Ascending aorta (tissue), 2 donors: ENCODE measurements around the gene NOSIP. TPM values are rescaled to one million over a fixed set of nuclear protein-coding genes. Genes with fewer than 3 reads are reported as not detected.

Experiments used
- DNase-seq, 2 donors: peaks; one replicate each; pipeline ENCODE4 v3.0.0-alpha.2; 2019; ENCODE audit warnings: low spot score in 2 of 2
- H3K27ac ChIP-seq, 2 donors: fragments of 200-600 bp; sonication (generic); one replicate each; pipeline ENCODE4 v1.5.1; 2016 to 2017; ENCODE audit warnings: mild to moderate bottlenecking in 1 of 2
- H3K27me3 ChIP-seq: fragments of 200-600 bp; sonication (generic); one replicate; pipeline ENCODE4 v1.5.1; 2017
- H3K36me3 ChIP-seq, 2 donors: fragments of 200-600 bp; sonication (generic); one replicate each; pipeline ENCODE4 v1.5.1; 2016
- H3K4me1 ChIP-seq, 2 donors: fragments of 200-600 bp; sonication (generic); one replicate each; pipeline ENCODE4 v1.5.1; 2016 to 2017; ENCODE audit warnings: mild to moderate bottlenecking in 1 of 2
- H3K4me3 ChIP-seq, 2 donors: fragments of 200-600 bp; sonication (generic); one replicate each; pipeline ENCODE4 v1.5.1; 2016 to 2017; ENCODE audit warnings: mild to moderate bottlenecking in 1 of 2
- H3K9me3 ChIP-seq, 2 donors: fragments of 200-600 bp; sonication (generic); one replicate each; pipeline ENCODE4 v1.5.1; 2016
- intact Hi-C: fragments of 100-400 bp; cut with DNase I; formaldehyde crosslinking; loops from one replicate; pipeline ENCODE4 v1.15.1; 2023
- total RNA-seq: library from RNA; depleted of rRNA; stranded (reverse); fragments of >200 nt; gene quantifications from one replicate; pipeline ENCODE4 v1.1.0, GENCODE V29; 2016
- TF ChIP-seq, protein P1 (sequence below), 3 experiments: fragments of 200-600 bp in 2 of 3; fragments of 450-650 bp in 1 of 3; sonication (generic) in 2 of 3; IDR thresholded peaks; one replicate each; pipeline ENCODE4 v1.5.1; 2016 to 2019; ENCODE audit warnings: antibody characterized with exemption in 3 of 3, mild to moderate bottlenecking in 1 of 3, moderate library complexity in 1 of 3

Gene NOSIP
- total RNA-seq, 1 donor from 2014 or later = 85.3 TPM

DNA sequence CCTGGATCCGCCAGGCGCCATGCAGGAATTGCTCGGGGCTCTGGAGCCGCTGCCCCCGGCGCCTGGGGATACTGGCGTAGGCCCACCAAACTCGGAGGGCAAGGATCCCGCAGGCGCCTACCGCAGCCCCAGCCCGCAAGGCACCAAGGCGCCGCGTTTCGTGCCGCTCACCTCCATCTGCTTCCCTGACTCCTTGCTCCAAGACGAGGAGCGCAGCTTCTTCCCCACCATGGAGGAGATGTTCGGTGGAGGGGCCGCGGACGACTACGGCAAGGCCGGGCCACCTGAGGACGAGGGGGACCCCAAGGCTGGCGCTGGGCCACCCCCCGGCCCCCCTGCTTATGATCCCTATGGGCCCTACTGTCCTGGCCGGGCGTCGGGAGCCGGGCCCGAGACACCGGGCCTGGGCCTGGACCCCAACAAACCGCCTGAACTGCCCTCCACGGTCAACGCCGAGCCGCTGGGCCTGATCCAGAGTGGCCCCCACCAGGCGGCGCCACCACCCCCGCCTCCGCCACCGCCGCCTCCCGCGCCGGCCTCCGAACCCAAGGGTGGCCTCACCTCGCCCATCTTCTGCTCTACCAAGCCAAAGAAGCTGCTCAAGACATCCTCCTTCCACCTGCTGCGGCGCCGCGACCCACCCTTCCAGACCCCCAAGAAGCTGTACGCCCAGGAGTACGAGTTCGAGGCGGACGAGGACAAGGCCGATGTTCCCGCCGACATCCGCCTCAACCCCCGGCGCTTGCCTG lies 16.8 kb upstream of the NOSIP start:
- H3K9me3 ChIP-seq = no peaks in the 10 kb centered on the region
- TF ChIP-seq, protein P1, sequence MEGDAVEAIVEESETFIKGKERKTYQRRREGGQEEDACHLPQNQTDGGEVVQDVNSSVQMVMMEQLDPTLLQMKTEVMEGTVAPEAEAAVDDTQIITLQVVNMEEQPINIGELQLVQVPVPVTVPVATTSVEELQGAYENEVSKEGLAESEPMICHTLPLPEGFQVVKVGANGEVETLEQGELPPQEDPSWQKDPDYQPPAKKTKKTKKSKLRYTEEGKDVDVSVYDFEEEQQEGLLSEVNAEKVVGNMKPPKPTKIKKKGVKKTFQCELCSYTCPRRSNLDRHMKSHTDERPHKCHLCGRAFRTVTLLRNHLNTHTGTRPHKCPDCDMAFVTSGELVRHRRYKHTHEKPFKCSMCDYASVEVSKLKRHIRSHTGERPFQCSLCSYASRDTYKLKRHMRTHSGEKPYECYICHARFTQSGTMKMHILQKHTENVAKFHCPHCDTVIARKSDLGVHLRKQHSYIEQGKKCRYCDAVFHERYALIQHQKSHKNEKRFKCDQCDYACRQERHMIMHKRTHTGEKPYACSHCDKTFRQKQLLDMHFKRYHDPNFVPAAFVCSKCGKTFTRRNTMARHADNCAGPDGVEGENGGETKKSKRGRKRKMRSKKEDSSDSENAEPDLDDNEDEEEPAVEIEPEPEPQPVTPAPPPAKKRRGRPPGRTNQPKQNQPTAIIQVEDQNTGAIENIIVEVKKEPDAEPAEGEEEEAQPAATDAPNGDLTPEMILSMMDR (IDR thresholded peaks at IDR 0.05) = no peak
- H3K4me3 ChIP-seq = no peak overlapping the region
- peaks cover 70 to 78% of the 10 kb centered on the region in 2 donors for H3K36me3 ChIP-seq
- no peaks in the 10 kb centered on the region for H3K27me3 ChIP-seq
- intact Hi-C loops = no loop called here
- no peak overlapping the region for H3K27ac ChIP-seq
- peaks cover 2 to 12% of the 10 kb centered on the region in 2 donors for H3K4me1 ChIP-seq
- no peak for DNase-seq

DNA sequence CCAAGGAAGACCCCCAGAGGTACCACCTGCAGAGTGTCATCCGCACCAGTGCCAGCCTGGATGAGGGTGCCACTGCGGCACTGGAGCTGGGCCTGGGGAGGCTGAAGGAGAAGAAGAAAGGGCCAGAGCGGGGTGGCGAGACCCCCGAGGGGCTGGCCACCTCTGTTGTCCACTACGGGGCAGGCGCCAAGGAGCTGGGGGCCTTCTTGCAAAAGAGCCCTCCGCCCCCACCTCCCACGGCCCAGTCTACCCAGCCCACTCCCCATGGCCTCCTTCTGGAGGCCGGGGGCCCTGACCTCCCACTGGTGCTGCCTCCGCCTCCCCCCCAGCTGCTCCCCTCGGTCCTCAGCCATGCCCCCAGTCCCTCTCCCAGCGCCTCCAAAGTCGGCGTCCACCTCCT lies 16.1 kb upstream of the NOSIP start:
- no peaks in the 10 kb centered on the region for H3K9me3 ChIP-seq
- H3K27me3 ChIP-seq = no peaks in the 10 kb centered on the region
- intact Hi-C loops = no loop called here
- no peak overlapping the region for H3K4me3 ChIP-seq
- H3K4me1 ChIP-seq = peaks cover 2 to 12% of the 10 kb centered on the region in 2 donors
- no peak for DNase-seq
- H3K27ac ChIP-seq = no peak overlapping the region
- TF ChIP-seq, protein P1 (IDR thresholded peaks at IDR 0.05) = no peak
- peaks cover 63 to 71% of the 10 kb centered on the region in 2 donors for H3K36me3 ChIP-seq

DNA sequence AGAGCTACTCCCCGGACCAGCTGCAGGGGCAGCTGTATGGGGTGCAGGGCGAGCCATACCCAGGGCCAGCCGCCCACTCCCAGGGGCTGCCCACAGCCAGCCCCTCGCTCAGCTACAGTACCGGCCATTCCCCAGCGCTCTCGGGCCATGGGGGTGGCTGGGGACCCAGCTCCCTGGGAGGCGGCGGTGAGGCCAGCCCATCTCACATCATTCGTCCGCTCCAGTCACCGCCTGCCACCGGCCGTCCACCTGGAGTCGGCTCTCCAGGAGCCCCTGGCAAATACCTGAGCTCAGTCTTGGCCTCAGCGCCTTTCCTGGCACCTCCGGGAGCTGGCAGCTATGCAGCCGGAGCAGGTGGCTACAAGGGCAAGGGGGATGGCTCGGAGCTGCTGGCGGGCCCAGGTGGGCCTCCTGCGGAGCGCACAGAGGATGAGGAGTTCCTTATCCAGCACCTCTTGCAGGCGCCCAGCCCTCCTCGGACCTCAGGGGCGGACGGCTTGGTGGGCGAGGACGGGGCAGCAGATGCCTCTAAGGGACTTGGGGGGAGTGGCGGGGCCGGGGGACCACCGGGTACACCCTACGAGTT lies 15.6 kb upstream of the NOSIP start:
- H3K36me3 ChIP-seq = peaks cover 58 to 66% of the 10 kb centered on the region in 2 donors
- no peaks in the 10 kb centered on the region for H3K27me3 ChIP-seq
- no peak for DNase-seq
- TF ChIP-seq, protein P1 (IDR thresholded peaks at IDR 0.05) = no peak
- H3K9me3 ChIP-seq = no peaks in the 10 kb centered on the region
- peaks cover 2 to 12% of the 10 kb centered on the region in 2 donors for H3K4me1 ChIP-seq
- H3K4me3 ChIP-seq = no peak overlapping the region
- no peak overlapping the region for H3K27ac ChIP-seq
- intact Hi-C loops = no loop called here

DNA sequence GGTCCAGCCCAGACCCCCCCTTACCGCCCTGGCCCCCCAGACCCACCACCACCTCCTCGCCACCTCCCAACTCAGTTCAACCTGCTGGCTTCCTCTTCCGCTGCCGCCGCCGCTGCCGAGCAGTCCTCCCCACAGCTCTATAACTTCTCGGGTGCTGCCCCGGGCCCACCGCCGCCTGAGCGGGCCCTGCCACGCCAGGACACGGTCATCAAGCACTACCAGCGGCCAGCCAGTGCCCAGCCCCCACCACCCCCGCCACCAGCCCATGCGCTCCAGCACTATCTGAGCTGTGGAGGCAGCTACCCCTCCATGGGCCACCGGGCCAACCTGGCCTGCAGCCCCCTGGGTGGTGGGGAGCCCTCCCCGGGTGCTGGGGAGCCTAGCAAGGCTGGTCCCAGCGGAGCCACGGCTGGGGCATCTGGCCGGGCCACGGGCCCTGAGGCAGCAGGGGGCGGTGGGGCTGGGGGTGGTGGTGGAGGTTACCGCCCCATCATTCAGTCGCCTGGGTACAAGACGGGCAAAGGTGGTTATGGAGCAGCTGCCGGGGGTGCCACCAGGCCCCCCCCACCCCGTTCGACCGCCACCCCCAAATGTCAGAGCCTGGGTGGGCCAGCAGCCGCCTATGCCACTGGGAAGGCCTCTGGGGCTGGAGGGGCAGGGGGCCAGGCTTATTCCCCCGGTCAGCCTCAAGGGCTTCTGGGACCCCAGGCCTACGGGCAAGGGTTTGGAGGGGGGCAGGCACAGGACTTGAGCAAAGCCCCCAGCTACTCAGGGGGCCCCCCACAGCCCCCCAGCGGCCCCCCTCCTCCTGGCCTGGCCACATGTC lies 14.8 kb upstream of the NOSIP start:
- no peak for DNase-seq
- Histone ChIP-seq H3K27ac (no peak overlapping the region), H3K36me3 (peaks cover 52 to 59% of the 10 kb centered on the region in 2 donors), H3K4me1 (peaks cover 2 to 12% of the 10 kb centered on the region in 2 donors), H3K4me3 (no peak overlapping the region), H3K9me3 (no peaks in the 10 kb centered on the region), H3K27me3 (no peaks in the 10 kb centered on the region)
- TF ChIP-seq, protein P1 (IDR thresholded peaks at IDR 0.05) = no peak
- intact Hi-C loops = loop anchor here (5.0 kb wide), 3 partner anchors 172 to 272 kb away; partner anchors contain the start of genes AP2A1, DKKL1, PNKP and TEAD2

DNA sequence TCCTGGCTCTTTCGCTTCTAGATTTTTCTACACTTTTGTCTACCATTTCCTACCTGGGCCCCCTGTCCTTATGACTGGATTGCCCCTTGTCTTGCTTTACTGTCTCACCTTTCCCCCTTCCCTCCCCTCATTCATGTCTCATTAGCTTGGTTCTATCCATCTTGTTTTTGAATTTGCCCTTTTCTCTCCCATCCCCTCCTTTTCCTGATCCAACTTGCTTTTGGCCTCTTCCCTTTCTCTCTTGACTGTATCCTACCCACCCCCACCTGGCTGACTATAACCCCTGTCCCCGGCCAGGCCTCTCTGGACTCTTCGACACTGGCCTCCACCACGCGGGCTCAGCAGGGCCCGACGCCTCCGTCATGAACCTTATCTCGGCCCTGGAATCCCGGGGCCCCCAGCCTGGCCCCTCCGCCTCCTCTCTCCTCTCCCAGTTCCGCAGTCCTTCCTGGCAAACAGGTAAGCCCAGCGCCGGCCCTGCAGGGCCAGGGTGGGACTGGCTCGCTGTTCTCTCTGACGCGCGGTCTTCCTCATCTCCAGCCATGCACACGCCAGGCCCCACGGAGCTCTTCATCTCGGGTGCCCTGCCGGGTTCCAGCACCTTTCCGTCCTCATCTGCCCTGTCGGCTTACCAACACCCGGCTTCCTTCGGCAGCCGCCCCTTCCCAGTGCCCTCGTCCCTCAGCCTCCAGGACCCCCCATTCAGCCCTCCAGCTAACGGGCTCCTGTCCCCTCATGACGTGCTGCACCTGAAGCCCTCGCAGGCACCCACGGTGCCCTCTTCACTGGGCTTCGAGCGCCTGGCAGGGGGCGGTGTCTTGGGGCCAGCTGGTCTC lies 14.0 kb upstream of the NOSIP start:
- Histone ChIP-seq H3K4me3 (peak overlapping the region; percentile 81 to 91), H3K27ac (peak overlapping the region; percentile 82 to 87), H3K27me3 (no peaks in the 10 kb centered on the region), H3K4me1 (peaks cover 2 to 12% of the 10 kb centered on the region in 2 donors), H3K36me3 (peaks cover 44 to 50% of the 10 kb centered on the region in 2 donors), H3K9me3 (no peaks in the 10 kb centered on the region)
- DNase-seq = no peak
- TF ChIP-seq, protein P1 (IDR thresholded peaks at IDR 0.05) = no peak
- intact Hi-C loops = loop anchor here (5.0 kb wide), 3 partner anchors 173 to 273 kb away; partner anchors contain the start of genes AP2A1, DKKL1, PNKP and TEAD2
